Smooth muscle cell of the brain vasculature (primary cell): Measurements from ENCODE around the gene OR10AD1.

Experiments used
- DNase-seq: peaks from one replicate; pipeline ENCODE4 v3.0.0-alpha.2; 2012; ENCODE audit warnings: low read depth, low spot score

The OR10AD1 gene

DNA sequence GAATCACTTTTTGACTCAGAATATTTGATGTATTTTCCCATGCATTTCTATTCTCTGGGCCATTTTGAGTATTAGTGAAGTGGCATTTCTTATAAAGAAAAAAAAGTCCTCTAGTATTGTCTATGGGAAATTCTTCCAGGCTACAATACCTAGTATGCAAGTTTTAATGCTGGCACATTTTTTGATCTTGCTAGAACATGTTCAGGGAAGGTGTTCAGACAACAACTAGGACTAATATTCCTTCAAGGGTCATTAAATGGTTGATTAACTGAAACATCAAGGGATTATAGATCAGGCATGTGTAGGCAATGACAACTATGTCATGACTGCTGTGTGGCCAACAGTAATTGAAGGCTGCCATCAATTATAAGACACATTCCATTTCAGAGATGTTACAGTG lies 12.0 kb downstream of the OR10AD1 start:
- no peak for DNase-seq

GRCh38 chr12:48189331-48190125 lies 13.6 kb downstream of the OR10AD1 start:
- no peak for DNase-seq

GRCh38 chr12:48187916-48188695 lies 15.0 kb downstream of the OR10AD1 start:
- DNase-seq = no peak

- DNase-seq = no peak
Measured at GRCh38 chr12:48185181-48185919, 17.7 kb downstream of the OR10AD1 start.

- no peak for DNase-seq
Measured at GRCh38 chr12:48184549-48184922, 18.6 kb downstream of the OR10AD1 start.

GRCh38 chr12:48183876-48184548 lies 19.1 kb downstream of the OR10AD1 start:
- no peak for DNase-seq

GRCh38 chr12:48183091-48183875 lies 19.8 kb downstream of the OR10AD1 start, which contains the start of gene CCDC184:
Gene CCDC184, plus strand, starts transcription at chr12:48183644. Its CDS starts 479 bp downstream, at chr12:48184123.
- no peak for DNase-seq

DNA sequence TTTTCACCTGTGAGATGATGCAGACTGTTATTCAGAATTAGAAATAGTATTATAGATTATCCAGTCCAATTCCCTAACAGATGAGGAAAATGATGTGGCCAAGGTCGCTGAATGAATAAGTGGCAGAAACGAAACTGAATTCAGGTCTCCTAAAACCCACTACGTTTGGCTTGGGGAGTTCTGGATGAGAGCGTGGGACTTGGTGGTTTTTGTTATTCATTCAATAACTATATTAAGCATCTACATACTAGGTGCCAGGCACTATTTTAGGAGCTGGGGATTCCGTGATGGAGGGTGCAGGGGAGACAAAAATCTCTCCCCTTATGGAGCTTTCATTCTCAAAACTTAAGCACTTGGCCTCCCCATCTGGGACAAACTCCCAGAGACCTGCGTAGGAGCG lies 20.5 kb downstream of the OR10AD1 start:
- no peak for DNase-seq

DNA sequence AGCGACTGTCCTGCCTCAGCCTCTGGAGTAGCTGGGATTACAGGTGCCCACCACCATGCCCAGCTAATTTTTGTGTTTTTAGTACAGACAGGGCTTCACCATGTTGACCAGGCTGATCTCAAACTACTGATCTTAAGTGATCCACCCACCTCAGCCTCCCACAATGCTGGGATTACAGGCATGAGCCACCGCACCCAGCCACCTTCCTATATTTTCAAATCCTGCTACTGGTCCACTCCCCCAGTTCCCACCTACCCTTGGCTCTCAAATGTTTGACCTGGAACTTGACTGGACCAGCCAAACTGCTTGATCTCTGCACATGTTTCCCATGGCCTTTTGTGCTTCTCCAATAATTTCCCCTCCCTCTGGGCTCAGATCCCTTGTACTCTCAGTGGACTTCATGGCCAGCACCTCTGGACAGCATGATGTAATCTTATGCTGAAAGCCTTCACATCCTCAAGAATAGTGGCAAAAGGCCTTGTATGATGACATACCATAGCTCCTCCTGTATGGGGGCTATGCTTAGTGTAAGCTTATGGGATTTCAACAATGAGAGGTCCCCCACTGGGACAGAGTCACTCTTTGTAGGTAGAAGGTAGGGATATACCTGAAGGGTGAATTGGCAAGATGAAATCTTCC lies 22.1 kb downstream of the OR10AD1 start:
- no peak for DNase-seq

DNA sequence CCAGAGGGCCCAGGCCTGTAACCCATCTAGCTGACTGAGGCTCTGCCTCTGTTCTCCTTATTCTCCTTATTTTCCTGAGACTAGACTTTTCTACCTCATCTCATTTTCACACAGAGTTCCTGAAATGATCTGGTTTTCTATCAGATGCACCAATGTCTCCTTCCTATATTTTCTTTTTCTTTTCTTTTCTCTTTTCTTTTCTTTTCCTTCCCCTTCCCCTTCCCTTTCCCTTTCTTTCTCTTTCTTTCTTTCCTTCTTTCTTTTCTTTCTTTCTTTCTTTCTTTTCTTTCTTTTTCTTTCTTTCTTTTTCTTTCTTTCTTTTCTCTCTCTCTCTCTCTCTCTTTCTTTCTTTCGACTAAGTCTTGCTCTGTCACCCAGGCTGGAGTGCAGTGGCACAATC lies 22.7 kb downstream of the OR10AD1 start:
- DNase-seq = no peak

DNA sequence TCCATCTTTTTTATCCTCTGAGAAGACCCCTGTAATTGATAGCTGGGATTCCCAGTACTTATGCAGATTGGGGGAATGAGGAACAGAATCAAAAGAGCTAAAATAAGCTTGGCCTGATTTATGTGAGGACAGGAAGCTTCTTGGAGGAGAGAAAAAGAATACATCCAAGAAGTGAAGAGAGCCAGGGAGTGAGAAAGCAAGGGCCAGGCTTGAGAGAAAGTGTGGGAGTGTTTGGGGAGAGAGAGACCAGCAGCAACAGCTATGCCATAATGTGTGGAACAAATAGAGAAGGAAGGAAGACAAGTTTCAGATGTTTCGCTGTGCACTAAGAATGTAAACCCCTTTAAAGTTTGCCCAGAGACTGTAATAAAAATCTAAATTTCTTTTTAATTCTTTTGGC lies 23.6 kb downstream of the OR10AD1 start:
- no peak for DNase-seq

- no peak for DNase-seq
Measured at GRCh38 chr12:48177982-48178381, 25.1 kb downstream of the OR10AD1 start.

DNA sequence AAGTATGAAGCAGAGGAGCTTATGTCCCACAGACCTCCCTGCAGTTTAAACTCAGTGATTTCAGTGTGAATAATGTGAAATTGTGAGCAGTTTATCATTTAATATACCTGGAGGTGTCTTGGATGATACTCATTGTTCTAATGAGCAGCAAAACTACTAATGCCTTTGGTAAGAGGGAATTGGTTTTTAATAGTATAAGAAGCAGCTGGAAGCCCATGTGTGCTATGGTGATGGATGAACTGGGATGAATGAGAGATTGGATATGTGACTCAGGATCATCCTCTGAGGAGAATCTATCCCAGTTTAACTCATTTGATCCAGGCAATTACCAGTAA lies 26.7 kb downstream of the OR10AD1 start:
- DNase-seq = no peak

DNA sequence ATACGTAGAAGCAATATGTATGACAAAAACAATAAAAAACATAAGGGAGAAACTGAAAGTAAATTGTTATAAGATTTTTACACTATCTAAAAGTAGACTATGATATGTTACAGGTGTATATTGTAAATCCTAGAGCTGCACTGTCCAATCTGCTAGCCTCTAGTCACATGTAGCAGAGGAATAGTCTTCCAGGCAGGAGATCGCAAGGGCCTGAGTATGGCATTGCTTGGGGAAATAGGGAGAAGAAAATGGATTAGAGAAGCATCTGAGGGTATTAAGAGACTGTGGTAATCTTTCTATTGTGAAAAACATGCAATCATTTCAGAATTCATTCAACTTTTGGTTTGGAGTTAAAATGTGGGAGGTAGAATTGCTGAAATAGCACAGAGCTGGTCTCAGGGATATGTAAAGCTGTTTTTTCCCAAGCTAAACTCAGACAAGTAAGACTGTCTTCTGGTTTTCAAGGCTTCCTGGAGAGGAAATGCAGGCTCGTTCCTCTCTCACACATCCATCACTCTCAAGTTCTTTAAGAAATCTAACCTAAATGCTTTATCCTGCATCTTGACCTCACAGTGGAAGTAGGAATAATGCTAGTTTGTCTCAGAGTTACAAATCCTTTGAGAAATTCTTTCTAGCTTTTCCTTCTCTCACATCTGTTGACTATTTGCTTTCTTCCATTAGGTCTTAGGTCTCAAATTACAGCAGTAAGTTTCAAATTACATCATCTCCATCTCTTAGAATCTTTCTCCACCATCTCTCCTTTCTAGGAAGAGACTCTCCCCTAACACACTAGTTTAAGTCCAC lies 27.3 kb downstream of the OR10AD1 start:
- DNase-seq = no peak

DNA sequence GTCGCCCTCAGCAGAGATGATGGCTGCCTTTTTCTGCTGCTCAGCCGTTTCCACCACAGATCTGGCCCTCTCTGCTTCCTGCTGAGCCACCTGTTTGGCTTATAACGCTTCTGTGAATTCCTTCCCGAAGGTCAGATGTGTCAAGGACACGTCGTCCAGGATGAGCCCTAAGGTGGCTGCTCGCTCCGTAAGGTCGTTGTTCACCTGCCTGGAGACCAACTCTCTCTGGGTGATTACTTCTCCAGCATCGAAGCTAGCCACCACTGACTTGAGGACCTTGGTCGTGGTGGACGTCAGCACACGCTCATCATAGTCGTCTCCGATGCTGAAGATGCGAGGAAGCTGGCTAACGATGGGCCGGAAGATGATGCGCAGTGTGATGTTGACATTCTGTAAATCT lies 34.1 kb downstream of the OR10AD1 start:
- no peak for DNase-seq

GRCh38 chr12:48165089-48165981 lies 37.8 kb downstream of the OR10AD1 start:
- DNase-seq = peak; percentile 29

GRCh38 chr12:48164451-48164850 lies 38.6 kb downstream of the OR10AD1 start:
- no peak for DNase-seq

GRCh38 chr12:48163150-48163747 lies 39.8 kb downstream of the OR10AD1 start:
- no peak for DNase-seq
